Hepatocyte (in vitro differentiated cells): ENCODE measurements around the gene SLC9A5. TPM values are rescaled to one million over a fixed set of nuclear protein-coding genes. Genes with fewer than 3 reads are reported as not detected.

Experiments
- DNase-seq: peaks from one replicate; pipeline ENCODE4 v3.0.0-alpha.2; 2016; ENCODE audit warnings: low spot score
- H2AFZ ChIP-seq: fragments of 200-600 bp; sonication (generic); 2 replicates; pipeline ENCODE4 v1.6.0; 2016; ENCODE audit warnings: antibody characterized with exemption, mild to moderate bottlenecking
- H3K27ac ChIP-seq: fragments of 200-600 bp; sonication (generic); 2 replicates; pipeline ENCODE4 v1.5.1; 2016; ENCODE audit warnings: mild to moderate bottlenecking
- H3K27me3 ChIP-seq: fragments of 200-600 bp; sonication (generic); 2 replicates; pipeline ENCODE4 v1.6.1; 2016
- H3K36me3 ChIP-seq: fragments of 200-600 bp; sonication (generic); replicated peaks from 2 replicates; pipeline ENCODE4 v1.5.1; 2016; ENCODE audit warnings: low read depth; ENCODE audit not compliant: insufficient read depth
- H3K4me1 ChIP-seq: fragments of 200-600 bp; sonication (generic); 2 replicates; pipeline ENCODE4 v1.5.1; 2016; ENCODE audit warnings: mild to moderate bottlenecking, moderate library complexity; ENCODE audit not compliant: insufficient read depth
- H3K4me2 ChIP-seq: fragments of 200-600 bp; sonication (generic); 2 replicates; pipeline ENCODE4 v1.6.0; 2016
- H3K4me3 ChIP-seq: fragments of 200-600 bp; sonication (generic); 2 replicates; pipeline ENCODE4 v1.5.1; 2016; ENCODE audit warnings: mild to moderate bottlenecking
- H3K79me2 ChIP-seq: fragments of 200-600 bp; sonication (generic); 2 replicates; pipeline ENCODE4 v1.6.0; 2017; ENCODE audit warnings: mild to moderate bottlenecking
- H3K9me2 ChIP-seq: fragments of 200-600 bp; sonication (generic); replicated peaks from 2 replicates; pipeline ENCODE4 v1.6.0; 2017; ENCODE audit warnings: mild to moderate bottlenecking; ENCODE audit not compliant: insufficient read depth
- H3K9me3 ChIP-seq: fragments of 200-600 bp; sonication (generic); 2 replicates; pipeline ENCODE4 v1.5.1; 2016; ENCODE audit warnings: low read depth, mild to moderate bottlenecking
- H4K20me1 ChIP-seq: fragments of 200-600 bp; sonication (generic); 2 replicates; pipeline ENCODE4 v1.6.0; 2016; ENCODE audit warnings: mild to moderate bottlenecking; ENCODE audit not compliant: insufficient read depth, poor library complexity, severe bottlenecking
- EZH2 ChIP-seq: fragments of 200-600 bp; sonication (generic); IDR thresholded peaks from 2 replicates; pipeline ENCODE4 v1.6.1; 2016; ENCODE audit warnings: antibody characterized with exemption, mild to moderate bottlenecking, borderline replicate concordance
- EZH2phosphoT487 ChIP-seq: fragments of 200-600 bp; sonication (generic); IDR thresholded peaks from one replicate; pipeline ENCODE4 v1.6.1; 2018; ENCODE audit warnings: antibody characterized with exemption, mild to moderate bottlenecking, low read depth, moderate library complexity; ENCODE audit not compliant: unreplicated experiment, severe bottlenecking
- WGBS: methylation state at CpG from one replicate; pipeline ENCODE4 v1.1.6; 2016; ENCODE audit warnings: low lambda C conversion rate; ENCODE audit errors: missing lambda C conversion rate; 5-methylcytosine and 5-hydroxymethylcytosine counted together
- polyA plus RNA-seq: library from polyadenylated mRNA; unstranded; fragments of >200 nt; fragmentation: Nextera tagmentation; extraction: Ambion mirVana; gene quantifications from 2 replicates; pipeline ENCODE4 v1.2.1, GENCODE V29; 2016
- total RNA-seq: library from RNA; depleted of rRNA; stranded (reverse); fragments of >200 nt; gene quantifications from 2 replicates; pipeline ENCODE4 v1.2.3, GENCODE V29; 2014
- TF ChIP-seq, protein P1 (sequence below): fragments of 200-600 bp; sonication (generic); IDR thresholded peaks from 2 replicates; pipeline ENCODE4 v1.5.1; 2016; ENCODE audit warnings: antibody characterized with exemption, mild to moderate bottlenecking; ENCODE audit not compliant: poor library complexity

The SLC9A5 gene
- total and polyA plus RNA-seq, 2 experiments from 2014 or later, result 1.4 to 1.5 TPM

DNA sequence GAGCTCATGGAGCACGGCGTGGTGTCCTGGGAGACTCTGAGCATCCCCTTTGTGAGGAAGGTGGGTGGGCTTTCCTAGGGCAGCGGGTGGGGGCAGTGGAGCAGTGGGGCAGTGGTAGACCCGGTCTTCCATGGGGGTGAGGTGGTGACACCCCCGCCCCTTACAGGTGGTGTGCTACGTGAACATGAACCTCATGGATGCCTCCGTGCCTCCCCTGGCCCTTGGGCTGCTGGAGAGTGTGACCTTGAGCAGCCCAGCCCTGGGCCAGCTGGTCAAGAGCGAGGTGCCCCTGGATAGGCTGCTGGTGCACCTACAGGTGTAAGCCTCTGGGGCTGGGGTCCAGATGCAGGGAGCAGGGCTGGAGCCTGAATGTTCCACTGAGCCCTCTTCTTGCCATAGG lies 48.3 kb upstream of the SLC9A5 start:
- no peak overlapping the region for H3K27ac ChIP-seq
- H3K4me3 ChIP-seq, result no peak overlapping the region
- peak overlapping the region; percentile 86 for H3K4me2 ChIP-seq
- H3K9me3 ChIP-seq, result no peaks in the 10 kb centered on the region
- 96% methylated on average over 7 of the region's 8 CpGs for WGBS
- H4K20me1 ChIP-seq, result no peaks in the 10 kb centered on the region
- no peak for DNase-seq
- H3K27me3 ChIP-seq, result no peaks in the 10 kb centered on the region
- H2AFZ ChIP-seq, result no peak overlapping the region
- H3K36me3 ChIP-seq, result no peaks in the 10 kb centered on the region
- H3K9me2 ChIP-seq, result no peaks in the 10 kb centered on the region
- no peaks in the 10 kb centered on the region for H3K79me2 ChIP-seq
- H3K4me1 ChIP-seq, result peaks cover 5% of the 10 kb centered on the region
- TF ChIP-seq EZH2, result no peak
- TF ChIP-seq, protein P1, sequence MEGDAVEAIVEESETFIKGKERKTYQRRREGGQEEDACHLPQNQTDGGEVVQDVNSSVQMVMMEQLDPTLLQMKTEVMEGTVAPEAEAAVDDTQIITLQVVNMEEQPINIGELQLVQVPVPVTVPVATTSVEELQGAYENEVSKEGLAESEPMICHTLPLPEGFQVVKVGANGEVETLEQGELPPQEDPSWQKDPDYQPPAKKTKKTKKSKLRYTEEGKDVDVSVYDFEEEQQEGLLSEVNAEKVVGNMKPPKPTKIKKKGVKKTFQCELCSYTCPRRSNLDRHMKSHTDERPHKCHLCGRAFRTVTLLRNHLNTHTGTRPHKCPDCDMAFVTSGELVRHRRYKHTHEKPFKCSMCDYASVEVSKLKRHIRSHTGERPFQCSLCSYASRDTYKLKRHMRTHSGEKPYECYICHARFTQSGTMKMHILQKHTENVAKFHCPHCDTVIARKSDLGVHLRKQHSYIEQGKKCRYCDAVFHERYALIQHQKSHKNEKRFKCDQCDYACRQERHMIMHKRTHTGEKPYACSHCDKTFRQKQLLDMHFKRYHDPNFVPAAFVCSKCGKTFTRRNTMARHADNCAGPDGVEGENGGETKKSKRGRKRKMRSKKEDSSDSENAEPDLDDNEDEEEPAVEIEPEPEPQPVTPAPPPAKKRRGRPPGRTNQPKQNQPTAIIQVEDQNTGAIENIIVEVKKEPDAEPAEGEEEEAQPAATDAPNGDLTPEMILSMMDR, result no peak
- TF ChIP-seq EZH2phosphoT487, result no peak

DNA sequence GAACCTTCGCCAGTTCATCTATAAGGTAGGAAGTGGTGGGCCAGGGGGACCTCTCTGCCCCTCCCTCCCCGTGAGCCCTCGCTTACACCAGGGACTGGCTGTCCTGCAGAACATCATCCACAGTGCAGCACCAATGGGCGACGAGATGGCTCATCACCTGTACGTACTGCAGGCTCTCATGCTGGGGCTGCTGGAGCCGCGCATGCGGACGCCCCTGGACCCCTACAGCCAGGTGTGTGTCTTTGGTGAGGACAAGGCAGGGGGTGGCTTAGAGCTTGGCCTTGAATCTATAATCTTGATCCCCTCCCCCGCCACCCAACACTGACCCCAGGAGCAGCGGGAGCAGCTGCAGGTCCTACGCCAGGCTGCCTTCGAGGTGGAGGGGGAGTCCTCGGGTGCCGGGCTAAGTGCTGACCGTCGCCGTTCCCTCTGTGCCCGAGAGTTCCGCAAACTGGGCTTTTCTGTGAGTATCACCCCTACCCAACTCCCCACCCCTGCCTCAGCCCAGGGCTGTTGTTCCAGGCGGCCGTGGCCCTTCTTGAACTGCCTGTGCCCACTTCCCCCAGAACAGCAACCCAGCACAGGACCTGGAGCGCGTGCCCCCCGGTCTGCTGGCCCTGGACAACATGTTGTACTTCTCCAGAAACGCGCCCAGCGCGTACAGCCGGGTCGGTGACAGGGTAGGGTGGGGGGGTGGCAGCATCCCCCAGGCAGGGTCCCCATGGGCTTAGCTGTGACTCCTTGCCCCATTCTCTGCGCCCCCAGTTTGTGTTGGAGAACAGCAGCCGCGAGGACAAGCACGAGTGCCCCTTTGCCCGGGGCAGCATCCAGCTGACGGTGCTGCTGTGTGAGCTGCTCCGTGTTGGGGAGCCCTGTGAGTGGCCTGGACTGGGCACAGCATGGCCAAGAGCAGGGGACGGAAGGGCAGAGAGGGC lies 47.1 kb upstream of the SLC9A5 start:
- Histone ChIP-seq H3K79me2 (no peaks in the 10 kb centered on the region), H3K9me3 (no peaks in the 10 kb centered on the region), H3K27me3 (no peaks in the 10 kb centered on the region), H3K36me3 (no peaks in the 10 kb centered on the region), H4K20me1 (no peaks in the 10 kb centered on the region), H3K4me1 (peaks cover 5% of the 10 kb centered on the region), H3K27ac (no peak overlapping the region), H2AFZ (no peak overlapping the region), H3K9me2 (no peaks in the 10 kb centered on the region), H3K4me3 (no peak overlapping the region), H3K4me2 (no peak overlapping the region)
- TF ChIP-seq, protein P1, result no peak
- TF ChIP-seq EZH2 (no peak), EZH2phosphoT487 (no peak)
- 96% methylated on average over 40 of the region's 40 CpGs for WGBS
- DNase-seq, result no peak

DNA sequence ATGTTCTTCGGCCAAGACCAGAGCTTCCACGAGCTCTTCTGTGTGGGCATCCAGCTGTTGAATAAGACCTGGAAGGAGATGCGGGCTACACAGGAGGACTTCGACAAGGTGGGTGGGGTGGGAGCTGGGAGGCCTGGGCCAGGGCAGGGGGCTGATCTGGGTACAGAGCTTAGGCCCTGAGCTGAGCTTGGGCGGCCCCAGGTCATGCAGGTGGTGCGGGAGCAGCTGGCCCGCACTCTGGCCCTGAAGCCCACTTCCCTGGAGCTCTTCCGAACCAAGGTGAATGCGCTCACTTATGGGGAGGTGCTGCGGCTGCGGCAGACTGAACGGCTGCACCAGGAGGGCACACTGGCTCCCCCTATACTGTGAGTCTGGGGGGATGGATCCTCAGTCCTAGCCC lies 46.4 kb upstream of the SLC9A5 start:
- H3K9me3 ChIP-seq, result no peaks in the 10 kb centered on the region
- DNase-seq, result no peak
- no peak overlapping the region for H3K4me2 ChIP-seq
- H3K4me3 ChIP-seq, result no peak overlapping the region
- 96% methylated on average over 12 of the region's 12 CpGs for WGBS
- no peaks in the 10 kb centered on the region for H3K27me3 ChIP-seq
- H3K79me2 ChIP-seq, result no peaks in the 10 kb centered on the region
- no peak overlapping the region for H3K27ac ChIP-seq
- peaks cover 5% of the 10 kb centered on the region for H3K4me1 ChIP-seq
- H4K20me1 ChIP-seq, result no peaks in the 10 kb centered on the region
- no peaks in the 10 kb centered on the region for H3K36me3 ChIP-seq
- TF ChIP-seq EZH2phosphoT487 (no peak), EZH2 (no peak)
- TF ChIP-seq, protein P1, result no peak
- no peak overlapping the region for H2AFZ ChIP-seq
- H3K9me2 ChIP-seq, result no peaks in the 10 kb centered on the region
